ENCODE measurements around the gene WWTR1.

The WWTR1 gene

GRCh38 chr3:149654188-149654601, 3.6 kb downstream of the WWTR1 start:
- DNase-seq (ENCODE audit: low spot score), result no peak

GRCh38 chr3:149653564-149653963, 4.3 kb downstream of the WWTR1 start:
- DNase-seq (ENCODE audit: low spot score), result no peak

GRCh38 chr3:149653136-149653535, 4.7 kb downstream of the WWTR1 start:
- no peak for DNase-seq (ENCODE audit: low spot score)

GRCh38 chr3:149650828-149651227, 7.0 kb downstream of the WWTR1 start:
- no peak for DNase-seq (ENCODE audit: low spot score)

GRCh38 chr3:149648525-149648924, 9.3 kb downstream of the WWTR1 start:
- DNase-seq (ENCODE audit: low spot score), result no peak

GRCh38 chr3:149647812-149648211, 10.0 kb downstream of the WWTR1 start:
- DNase-seq (ENCODE audit: low spot score), result no peak

GRCh38 chr3:149647285-149647684, 10.5 kb downstream of the WWTR1 start:
- DNase-seq (ENCODE audit: low spot score), result no peak

- DNase-seq (ENCODE audit: low spot score), result no peak
Observed at GRCh38 chr3:149646181-149646766, 11.6 kb downstream of the WWTR1 start.

GRCh38 chr3:149643963-149644362, 13.9 kb downstream of the WWTR1 start:
- no peak for DNase-seq (ENCODE audit: low spot score)

- no peak for DNase-seq (ENCODE audit: low spot score)
Observed at GRCh38 chr3:149643482-149643798, 14.4 kb downstream of the WWTR1 start.

- no peak for DNase-seq (ENCODE audit: low spot score)
Observed at GRCh38 chr3:149640976-149641728, 16.7 kb downstream of the WWTR1 start.

GRCh38 chr3:149639093-149639486, 18.7 kb downstream of the WWTR1 start:
- no peak for DNase-seq (ENCODE audit: low spot score)

GRCh38 chr3:149638228-149639092, 19.4 kb downstream of the WWTR1 start:
- DNase-seq (ENCODE audit: low spot score), result no peak

GRCh38 chr3:149635396-149635795, 22.4 kb downstream of the WWTR1 start:
- DNase-seq (ENCODE audit: low spot score), result no peak

GRCh38 chr3:149634573-149634972, 23.3 kb downstream of the WWTR1 start:
- no peak for DNase-seq (ENCODE audit: low spot score)

- no peak for DNase-seq (ENCODE audit: low spot score)
Observed at GRCh38 chr3:149634072-149634471, 23.8 kb downstream of the WWTR1 start.

- DNase-seq (ENCODE audit: low spot score), result no peak
Observed at GRCh38 chr3:149632225-149632624, 25.6 kb downstream of the WWTR1 start.

GRCh38 chr3:149630806-149631205, 27.0 kb downstream of the WWTR1 start:
- DNase-seq (ENCODE audit: low spot score), result no peak

- DNase-seq (ENCODE audit: low spot score), result no peak
Observed at GRCh38 chr3:149628957-149629670, 28.7 kb downstream of the WWTR1 start.

GRCh38 chr3:149626671-149627070, 31.2 kb downstream of the WWTR1 start:
- no peak for DNase-seq (ENCODE audit: low spot score)

GRCh38 chr3:149625795-149626194, 32.0 kb downstream of the WWTR1 start:
- no peak for DNase-seq (ENCODE audit: low spot score)

GRCh38 chr3:149623824-149624223, 34.0 kb downstream of the WWTR1 start:
- no peak for DNase-seq (ENCODE audit: low spot score)
